Mesothelial cell of epicardium (in vitro differentiated cells): ENCODE data around the gene PBX2. TPM values are rescaled to one million over a fixed set of nuclear protein-coding genes. Genes with fewer than 3 reads are reported as not detected.

ENCODE experiments used
- DNase-seq, 2 experiments: peaks; one replicate each; pipeline ENCODE4 v3.0.0; 2021; ENCODE audit warnings: low spot score in 2 of 2; ENCODE audit not compliant: unreplicated experiment in 2 of 2
- H3K27ac Mint-ChIP-seq: 2 replicates; pipeline ENCODE4 v1.8.0; 2021; ENCODE audit warnings: mixed read lengths
- H3K27me3 Mint-ChIP-seq: 2 replicates; pipeline ENCODE4 v1.8.0; 2021; ENCODE audit warnings: low read depth, mixed read lengths
- H3K36me3 Mint-ChIP-seq: 2 replicates; pipeline ENCODE4 v1.8.0; 2021; ENCODE audit warnings: mixed read lengths
- H3K4me1 Mint-ChIP-seq: 2 replicates; pipeline ENCODE4 v1.8.0; 2021; ENCODE audit warnings: mixed read lengths
- H3K4me3 Mint-ChIP-seq: 2 replicates; pipeline ENCODE4 v1.8.0; 2021; ENCODE audit warnings: mild to moderate bottlenecking, moderate library complexity, mixed read lengths
- H3K9me3 Mint-ChIP-seq: 2 replicates; pipeline ENCODE4 v1.8.0; 2021; ENCODE audit warnings: mixed read lengths
- CTCF ChIP-seq: fragments of 200-600 bp; sonication (generic); IDR thresholded peaks from one replicate; pipeline ENCODE4 v1.5.0; 2021; ENCODE audit warnings: antibody characterized with exemption; ENCODE audit not compliant: unreplicated experiment
- total RNA-seq: library from RNA; stranded (reverse); gene quantifications from 3 replicates; pipeline ENCODE4 v1.2.1, GENCODE V29; 2021

The PBX2 gene
- total RNA-seq, 1 donor from 2014 or later, result 236 TPM

DNA sequence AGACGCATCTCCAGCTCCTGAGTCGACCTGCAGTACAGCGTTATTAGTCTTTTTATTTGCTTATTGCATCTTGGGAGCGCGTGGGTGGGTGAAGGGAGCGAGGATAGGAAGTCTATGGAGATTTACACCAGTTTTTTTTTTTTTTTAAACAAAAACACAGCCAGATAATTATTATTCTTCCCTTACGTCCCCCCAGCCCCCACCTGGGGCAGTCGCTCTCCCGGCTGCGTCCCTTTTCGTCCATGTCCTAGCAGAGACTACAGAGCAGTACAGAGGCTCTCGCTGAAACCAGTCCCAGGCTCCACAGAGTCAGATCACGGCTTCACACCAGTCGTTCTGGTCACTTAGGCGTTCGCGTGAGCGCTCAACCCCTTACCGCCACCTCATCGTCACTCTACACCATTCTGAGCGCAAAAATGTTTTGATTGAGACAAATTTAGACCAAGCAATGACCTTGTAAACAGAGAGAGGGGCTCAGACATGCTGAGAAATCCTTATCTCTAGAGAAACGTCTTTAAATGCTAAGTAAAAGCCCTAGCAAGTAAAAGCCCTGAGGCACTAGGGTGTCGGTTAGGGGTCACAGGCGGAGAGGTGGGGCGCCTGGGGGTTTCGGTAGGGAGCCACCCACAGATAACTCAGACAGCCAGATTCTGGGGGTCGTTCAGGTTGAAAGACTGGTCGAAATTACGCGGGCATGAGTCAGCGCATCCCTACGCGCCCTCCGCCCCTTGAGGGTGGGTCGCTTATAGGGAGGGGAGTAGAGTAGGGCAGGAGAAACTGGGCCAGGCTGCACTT is 37.0 kb downstream of the PBX2 start:
- Mint-ChIP-seq H3K27me3 (peaks cover 5% of the 10 kb centered on the region), H3K4me1 (peaks cover 42% of the 10 kb centered on the region), H3K27ac (peak overlapping the region; percentile 99), H3K36me3 (peaks cover 10% of the 10 kb centered on the region), H3K4me3 (peak overlapping the region; percentile 99), H3K9me3 (no peaks in the 10 kb centered on the region)
- DNase-seq, result peak in 1 of 2 experiments; percentile 61
- no peak for TF ChIP-seq CTCF

DNA sequence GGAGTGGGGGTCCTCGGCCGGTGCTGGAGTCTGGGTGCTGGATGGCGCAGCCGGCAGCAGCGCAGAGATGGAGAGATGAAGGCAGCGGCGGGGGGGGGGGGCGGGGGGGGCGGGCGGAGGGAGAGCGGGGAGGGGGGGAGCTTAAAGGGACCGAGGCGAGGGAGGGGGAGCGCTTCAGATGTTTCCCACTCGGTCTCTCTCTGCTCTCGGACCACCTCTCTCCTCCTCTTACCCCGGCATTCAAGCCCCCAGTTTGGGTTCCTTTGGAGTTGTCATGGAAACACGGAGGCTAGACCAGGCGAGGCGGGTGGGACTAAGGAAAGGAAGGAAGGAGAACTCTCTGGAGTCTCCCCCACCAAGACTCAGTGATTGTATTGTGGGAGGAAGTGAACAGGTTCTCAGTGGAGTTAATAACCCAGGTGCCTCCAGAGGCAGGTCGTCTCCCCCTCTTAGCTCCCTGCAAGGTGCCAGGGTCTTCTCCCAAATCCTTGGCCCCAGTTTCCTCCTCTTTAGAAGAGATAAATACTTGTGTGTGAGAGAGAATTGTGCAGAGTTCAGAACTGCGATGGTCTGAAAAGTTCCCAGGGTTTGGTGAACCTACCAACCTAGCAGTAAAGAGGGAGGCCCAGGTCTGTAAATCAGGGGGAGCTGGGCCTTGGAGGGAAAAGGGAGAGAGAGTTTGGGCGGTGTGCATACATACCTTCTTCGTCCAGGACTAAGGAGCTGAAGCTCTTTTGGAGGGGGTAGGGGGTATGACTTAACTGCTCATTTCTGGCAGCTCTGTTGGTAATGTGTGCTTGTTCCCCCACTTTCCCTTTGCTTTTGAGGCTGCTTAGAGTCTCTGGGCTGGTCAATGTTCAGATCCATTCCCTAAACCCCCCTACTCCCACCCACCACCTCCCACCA is 37.9 kb downstream of the PBX2 start, which contains the start of gene PRRT1:
TSS of gene PRRT1 (minus strand) at position 77 of the 906 bp plus-strand sequence. CDS start 112 bp downstream, outside the sequence.
- no peaks in the 10 kb centered on the region for H3K9me3 Mint-ChIP-seq
- peaks cover 5% of the 10 kb centered on the region for H3K27me3 Mint-ChIP-seq
- peak within 1 kb of the TSS; percentile 99 for H3K27ac Mint-ChIP-seq
- H3K4me1 Mint-ChIP-seq, result peaks cover 42% of the 10 kb centered on the region
- peak within 1 kb of the TSS; percentile 99 for H3K4me3 Mint-ChIP-seq
- no peak for DNase-seq
- H3K36me3 Mint-ChIP-seq, result peaks cover 3% of the 10 kb centered on the region
- TF ChIP-seq CTCF, result no peak

- Mint-ChIP-seq H3K9me3 (no peaks in the 10 kb centered on the region), H3K27me3 (peaks cover 5% of the 10 kb centered on the region), H3K27ac (peak overlapping the region; percentile 74), H3K4me1 (peaks cover 48% of the 10 kb centered on the region), H3K36me3 (peaks cover 3% of the 10 kb centered on the region), H3K4me3 (peak overlapping the region; percentile 61)
- no peak for DNase-seq
- TF ChIP-seq CTCF, result no peak
Measured at GRCh38 chr6:32151181-32151862, 38.7 kb downstream of the PBX2 start.

- peaks cover 48% of the 10 kb centered on the region for H3K4me1 Mint-ChIP-seq
- no peaks in the 10 kb centered on the region for H3K9me3 Mint-ChIP-seq
- peak overlapping the region; percentile 61 for H3K4me3 Mint-ChIP-seq
- no peak for DNase-seq
- no peak overlapping the region for H3K27ac Mint-ChIP-seq
- H3K36me3 Mint-ChIP-seq, result peaks cover 3% of the 10 kb centered on the region
- H3K27me3 Mint-ChIP-seq, result peaks cover 5% of the 10 kb centered on the region
- TF ChIP-seq CTCF, result no peak
Measured at GRCh38 chr6:32149932-32150870, 39.8 kb downstream of the PBX2 start.
